Mucosa of gallbladder (tissue), 1 donor: ENCODE data around the gene TRPM2. TPM values are rescaled to one million over a fixed set of nuclear protein-coding genes. Genes with fewer than 3 reads are reported as not detected.
A peak's percentile ranks its signal among the peaks of the same experiment; 100 is the strongest.
"Not testable (repeated sequence)": the region's sequence is repeated elsewhere in the genome, so short reads cannot be mapped to it uniquely, and the experiment has no call there.

ENCODE experiments used
- DNase-seq: peaks from one replicate; pipeline ENCODE4 v3.0.0-alpha.2; 2020; ENCODE audit warnings: low spot score
- total RNA-seq: library from RNA; stranded (reverse); gene quantifications from one replicate; pipeline ENCODE4 v1.2.1, GENCODE V29; 2021
- donor health status: DM: no; HTN: no; CAD: no.

Gene TRPM2
- total RNA-seq, 1 donor from 2014 or later, result 13.8 TPM

DNA sequence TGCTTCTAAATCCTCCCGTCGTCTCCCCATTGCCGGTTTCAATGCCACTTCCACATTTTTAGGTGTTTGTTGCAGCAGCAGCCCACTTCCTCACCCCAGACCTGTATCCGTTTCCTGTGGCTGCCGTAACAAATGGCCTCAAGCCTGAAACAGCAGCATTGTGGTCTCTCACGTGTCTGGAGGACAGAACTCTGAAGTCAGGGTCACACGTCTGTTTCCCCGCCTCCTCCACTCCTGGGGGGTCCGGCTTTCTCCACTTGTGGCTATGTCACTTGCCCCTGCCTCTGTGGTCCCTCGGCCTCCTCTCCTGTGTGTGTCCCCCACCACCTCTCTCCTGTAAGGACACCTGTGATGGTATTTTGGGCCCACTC is 21.8 kb downstream of the TRPM2 start:
- peak; percentile 48 for DNase-seq

DNA sequence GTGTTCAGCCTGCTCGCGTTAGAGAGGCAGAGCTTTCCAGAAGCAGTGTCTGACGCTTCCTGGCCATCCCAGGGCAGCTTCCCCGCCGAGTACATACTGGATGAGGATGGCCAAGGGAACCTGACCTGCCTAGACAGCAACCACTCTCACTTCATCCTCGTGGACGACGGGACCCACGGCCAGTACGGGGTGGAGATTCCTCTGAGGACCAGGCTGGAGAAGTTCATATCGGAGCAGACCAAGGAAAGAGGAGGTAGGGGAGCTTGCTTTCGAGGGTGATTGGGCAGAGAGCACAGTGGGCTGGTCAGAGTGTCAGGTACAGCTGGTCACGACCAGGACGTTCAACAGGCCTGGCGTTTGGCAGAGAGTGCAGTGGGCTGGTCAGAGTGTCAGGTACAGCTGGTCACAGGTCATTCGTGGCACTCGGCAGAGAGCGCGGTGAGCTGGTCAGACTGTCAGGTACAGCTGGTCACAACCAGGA is 22.4 kb downstream of the TRPM2 start:
- no peak for DNase-seq

DNA sequence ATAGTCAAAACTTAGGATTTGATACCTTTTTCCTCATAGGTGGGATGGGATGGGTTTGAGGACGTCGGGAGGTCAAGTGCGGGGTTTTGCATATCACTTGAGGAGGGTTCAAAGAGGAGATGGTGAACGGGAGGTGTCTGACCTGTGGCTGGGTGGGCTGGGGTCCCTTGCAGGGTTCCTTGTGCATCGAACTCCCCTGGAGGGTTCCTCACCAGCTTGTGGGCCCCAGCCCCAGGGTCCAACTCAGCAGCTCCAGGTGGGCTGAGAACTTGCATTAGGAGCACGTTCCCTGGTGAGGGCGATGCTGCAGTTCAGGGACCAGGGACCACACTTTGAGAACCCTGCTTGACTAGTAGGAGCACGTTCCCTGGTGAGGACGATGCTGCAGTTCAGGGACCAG is 23.2 kb downstream of the TRPM2 start:
- DNase-seq, result no peak

DNA sequence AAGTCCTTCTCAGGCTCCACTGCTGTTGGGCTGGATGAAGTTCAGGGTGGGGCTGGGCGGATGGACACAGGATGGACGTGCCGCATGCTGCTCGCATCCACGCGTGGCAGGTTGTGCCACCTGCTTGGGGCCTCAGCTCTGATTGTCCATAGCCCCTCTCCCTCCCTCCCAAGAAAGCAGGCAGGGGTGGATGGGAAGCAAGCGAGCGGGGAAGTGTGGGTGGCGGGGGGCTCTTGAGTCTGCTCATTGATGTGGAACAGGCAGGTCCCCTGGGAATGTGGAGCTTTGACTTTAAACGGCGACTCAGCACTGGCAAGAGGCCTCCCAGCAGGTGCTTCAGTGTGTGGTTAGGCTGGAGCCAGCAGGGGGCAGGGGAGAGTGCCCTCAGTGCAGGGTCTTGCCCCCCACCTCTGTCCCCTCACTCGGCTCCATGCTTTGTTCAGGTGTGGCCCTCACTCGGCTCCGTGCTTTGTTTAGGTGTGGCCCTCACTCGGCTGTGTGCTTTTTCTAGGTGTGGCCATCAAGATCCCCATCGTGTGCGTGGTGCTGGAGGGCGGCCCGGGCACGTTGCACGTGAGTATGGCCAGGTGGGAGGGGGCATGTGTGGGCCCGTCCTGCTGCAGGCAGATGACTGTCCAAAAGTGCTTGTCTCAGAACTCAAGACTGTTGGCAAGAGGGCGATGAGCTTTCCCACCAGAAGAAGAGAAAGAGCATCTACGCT is 23.9 kb downstream of the TRPM2 start:
- no peak for DNase-seq

DNA sequence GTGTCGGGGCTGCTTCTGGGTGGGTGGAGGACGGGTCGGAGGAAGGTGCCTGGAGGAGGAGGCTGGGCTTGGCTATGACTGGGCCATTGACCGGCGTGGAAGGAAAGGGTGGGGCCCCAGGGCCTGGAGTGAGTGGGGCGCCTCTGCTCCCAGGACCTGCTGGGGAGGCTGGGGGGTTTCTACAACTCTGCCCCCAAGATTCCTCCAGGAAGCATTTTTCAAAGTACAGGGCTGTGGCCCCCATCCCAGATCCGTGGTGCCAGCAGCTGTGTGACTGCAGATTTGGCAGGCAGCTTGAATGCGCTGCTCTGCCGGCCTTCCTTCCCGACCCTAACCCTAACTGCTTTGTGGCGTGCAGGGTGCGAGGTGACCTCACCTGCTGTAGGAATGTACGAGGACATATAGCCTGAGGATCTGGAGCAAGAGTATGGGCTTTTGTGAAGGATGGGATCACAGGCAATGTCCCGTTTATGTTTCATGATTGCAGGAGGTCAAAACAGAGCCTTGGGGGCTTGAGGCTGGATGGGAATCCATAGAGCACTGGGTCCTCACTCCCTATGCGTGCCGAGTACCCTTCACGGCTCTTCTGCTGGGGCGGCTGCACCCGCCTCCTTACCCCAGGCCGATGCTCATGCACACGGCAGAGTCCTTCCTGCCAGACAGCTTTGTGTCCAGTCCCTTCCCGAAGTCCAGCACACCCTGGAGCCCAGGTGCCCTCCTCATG is 24.7 kb downstream of the TRPM2 start:
- DNase-seq, result no peak

DNA sequence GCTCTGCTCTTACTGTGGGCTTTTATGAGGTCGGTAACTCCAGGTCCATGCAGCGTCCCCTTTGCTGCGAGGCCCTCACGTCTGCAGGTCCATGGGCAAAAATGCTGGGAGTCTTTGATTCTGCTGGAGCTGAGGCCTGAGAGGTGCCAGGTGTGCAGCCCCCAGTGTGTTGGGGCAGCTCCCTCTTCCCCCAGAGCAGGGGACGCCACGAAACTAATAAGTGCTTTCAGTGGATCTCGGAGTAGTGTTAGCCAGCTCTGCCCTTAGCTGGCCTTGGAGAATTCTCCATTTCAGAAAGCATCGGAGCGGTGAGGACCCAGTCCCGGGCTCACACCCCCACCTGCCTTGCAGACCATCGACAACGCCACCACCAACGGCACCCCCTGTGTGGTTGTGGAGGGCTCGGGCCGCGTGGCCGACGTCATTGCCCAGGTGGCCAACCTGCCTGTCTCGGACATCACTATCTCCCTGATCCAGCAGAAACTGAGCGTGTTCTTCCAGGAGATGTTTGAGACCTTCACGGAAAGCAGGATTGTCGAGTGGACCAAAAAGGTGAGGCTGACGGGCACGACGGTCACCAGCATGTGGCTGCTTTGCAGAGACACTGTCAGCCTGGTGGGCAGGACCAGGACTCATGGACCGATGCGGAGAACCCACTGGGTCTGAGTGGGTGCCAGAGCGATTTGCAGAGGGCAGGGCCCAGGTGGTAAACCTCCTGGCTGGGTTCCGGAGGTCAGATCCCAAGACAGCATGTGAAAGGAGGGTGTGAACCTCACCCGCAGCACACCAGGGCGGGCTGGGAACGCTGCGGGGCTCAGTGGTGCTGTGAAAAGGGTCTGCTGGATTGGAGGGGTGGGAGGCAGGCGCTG is 25.5 kb downstream of the TRPM2 start:
- no peak for DNase-seq

DNA sequence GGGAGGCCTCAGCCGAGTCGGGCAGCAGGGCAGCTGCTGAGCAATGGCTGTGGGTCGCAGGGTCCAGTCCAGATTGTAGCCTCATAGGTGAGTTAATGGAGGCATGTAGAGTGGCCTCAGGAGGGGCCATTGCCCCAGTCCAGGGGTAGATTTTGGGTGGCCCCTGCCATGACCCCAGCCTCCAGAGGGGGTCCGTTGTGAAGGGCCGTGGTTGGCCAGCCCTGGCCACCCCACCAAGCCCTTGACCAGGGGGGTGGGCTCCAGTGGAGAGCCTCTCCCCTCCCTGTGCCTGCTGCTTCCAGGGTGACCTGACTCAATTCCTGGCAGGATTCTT is 26.1 kb downstream of the TRPM2 start:
- no peak for DNase-seq

DNA sequence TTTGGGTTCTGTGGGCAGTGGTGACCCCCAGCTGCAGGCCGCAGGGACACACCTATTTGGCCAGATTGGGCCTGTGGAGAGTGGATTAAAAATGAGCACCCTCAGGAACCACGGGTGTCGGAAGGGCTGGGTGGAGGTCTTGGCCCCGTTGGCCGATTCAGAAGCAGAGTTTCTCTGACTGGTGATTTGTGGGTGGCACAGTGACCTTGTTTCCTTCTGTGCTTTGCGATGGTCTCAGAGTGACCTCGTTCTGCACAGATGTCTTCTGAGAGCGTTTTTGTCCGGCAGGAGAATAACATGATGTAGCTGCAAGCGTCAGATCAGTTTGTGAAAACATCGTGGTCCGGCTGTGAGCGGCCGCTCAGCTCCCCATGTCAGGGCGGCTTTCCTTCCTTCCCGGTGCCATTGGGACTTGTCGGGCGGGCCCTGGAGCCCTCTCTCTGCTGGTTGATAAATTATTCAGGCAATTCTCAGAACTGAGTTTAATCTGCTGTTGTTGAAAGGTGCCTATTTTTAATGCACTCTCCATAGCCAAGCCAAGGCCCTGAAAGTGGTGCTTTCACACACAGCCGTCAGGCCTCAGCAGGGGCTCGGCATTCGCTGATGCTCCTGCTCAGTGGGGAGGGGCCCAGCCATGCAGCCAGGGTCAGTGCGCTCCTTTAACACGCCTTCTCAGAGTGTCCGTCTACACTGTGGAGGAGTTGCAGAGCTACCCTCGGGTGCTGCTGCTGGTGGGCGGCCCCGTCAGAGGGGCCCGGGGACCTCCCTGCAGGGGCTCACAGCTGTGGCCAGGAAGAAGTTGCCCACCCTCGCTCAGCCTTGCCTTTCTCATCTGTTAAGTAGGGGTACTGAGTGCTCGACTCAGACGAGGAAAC is 26.8 kb downstream of the TRPM2 start:
- no peak for DNase-seq

DNA sequence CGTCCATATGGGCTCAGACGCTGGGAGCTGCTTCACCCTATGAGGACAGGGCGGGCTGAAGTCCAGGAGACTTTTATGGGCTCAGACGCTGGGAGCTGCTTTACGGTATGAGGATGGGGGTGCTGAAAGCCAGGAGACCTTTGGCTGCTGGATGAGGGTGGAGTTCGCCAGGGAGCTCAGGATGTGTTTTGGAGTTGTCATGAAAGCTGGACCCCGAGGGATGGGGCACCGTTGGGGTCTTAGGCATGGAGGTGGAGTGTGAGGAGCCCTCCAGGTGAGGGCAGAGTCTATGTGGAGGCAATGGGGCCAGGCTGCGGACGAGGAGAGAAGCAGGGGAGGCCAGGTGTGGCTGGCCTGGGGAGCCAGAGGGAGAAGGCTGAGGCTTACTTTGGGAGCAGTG is 27.5 kb downstream of the TRPM2 start:
- no peak for DNase-seq

DNA sequence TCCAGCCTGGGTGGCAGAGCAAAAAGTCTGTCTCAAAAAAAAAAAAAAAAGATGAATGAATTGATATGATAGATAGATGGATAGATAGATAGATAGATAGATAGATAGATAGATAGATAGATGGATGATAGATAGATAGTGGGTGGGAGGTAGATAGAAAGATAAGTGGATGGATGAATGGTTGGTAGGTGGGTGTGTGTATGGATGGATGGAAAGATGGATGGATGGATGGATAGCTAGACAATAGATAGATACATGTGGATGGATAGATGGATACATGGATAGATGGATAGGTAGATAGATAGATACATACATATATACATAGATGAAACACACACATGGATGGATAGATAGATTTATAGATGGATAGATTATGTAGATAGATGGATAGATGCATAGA is 28.5 kb downstream of the TRPM2 start:
- DNase-seq, result no peak

DNA sequence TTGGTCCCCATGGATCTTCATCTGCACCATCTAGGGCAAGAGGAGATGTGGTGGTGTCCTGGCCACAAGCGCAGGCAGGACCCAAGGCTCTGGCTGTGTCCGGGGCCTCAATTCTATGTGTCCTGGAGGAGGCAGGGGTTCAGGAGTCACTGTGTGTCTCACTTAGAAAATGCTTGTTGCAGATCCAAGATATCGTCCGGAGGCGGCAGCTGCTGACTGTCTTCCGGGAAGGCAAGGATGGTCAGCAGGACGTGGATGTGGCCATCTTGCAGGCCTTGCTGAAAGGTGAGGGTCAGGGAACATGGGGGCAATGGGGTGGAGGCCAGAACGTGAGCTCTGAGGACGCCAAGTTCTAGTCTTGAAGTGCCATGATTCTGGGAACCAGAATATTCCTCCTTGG is 29.1 kb downstream of the TRPM2 start:
- DNase-seq, result no peak

DNA sequence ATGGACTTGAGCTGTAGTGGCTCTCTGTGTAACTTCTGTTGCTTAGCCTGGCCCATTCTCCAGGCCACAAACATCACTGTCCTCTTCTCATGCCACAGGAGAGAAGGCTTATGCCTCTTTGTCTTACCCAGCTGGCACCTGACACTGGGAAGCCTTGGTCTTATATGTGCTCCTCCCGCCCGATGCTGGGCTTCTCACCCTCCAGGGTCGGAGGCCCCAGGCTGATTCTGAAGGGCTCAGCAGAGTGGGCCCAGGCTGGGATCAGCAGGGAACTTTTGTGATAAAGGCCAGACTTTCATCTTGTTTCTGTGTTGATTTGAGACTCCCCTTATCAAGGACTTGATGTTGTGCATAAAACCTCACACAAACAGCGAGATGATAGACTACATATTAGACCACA is 29.8 kb downstream of the TRPM2 start:
- DNase-seq, result no peak

DNA sequence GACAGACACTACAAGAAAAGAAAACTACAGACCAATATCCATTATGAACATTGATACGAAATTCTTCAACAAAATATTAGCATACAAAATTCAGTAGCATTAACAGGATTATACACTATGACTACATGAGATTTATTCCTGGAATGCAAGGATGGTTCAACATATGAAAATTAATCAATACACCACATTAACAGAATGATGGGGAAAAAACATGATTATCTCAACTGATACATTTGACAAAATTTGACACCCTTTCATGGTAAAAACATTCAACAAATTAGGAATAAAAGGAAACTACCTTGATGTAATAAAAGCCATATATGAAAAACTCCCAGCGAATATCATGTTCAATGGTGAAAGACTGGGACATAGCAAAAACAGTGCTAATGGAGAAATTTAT is 31.5 kb downstream of the TRPM2 start:
- no peak for DNase-seq

DNA sequence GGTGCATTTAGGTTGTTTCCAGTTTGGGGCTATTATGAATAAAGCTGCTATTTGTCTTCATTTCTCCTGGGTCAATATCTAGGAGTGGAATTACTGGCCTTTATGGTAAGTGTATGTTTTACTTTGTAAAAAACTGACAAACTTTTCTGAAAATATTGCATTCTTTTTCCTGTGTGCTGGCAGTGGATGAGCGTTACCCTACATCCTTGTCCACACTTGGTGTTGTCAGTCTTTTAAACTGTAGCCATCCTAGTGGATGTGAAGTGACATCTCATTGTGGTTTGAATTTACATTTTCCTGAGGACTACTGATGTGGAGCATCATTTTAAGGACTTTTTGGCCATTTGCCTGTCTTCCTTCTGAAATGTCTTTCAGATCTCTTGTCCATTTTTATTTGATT is 35.9 kb downstream of the TRPM2 start:
- DNase-seq, result no peak

DNA sequence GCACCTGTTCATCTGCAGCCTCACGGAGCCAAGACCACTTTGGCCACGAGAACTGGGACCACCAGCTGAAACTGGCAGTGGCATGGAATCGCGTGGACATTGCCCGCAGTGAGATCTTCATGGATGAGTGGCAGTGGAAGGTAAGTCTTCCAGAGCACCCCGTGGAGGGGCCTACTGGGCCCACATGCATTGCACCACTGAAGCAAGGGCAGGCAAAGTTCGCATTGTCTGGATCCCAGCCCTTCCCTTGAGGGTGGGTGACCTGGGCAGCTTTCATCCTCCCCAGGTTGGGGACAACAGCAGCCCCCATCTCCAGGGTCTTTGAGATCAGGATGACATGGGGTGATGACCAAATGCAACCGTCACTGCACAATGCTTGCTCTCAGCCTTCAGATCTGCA is 37.5 kb downstream of the TRPM2 start:
- DNase-seq, result no peak

DNA sequence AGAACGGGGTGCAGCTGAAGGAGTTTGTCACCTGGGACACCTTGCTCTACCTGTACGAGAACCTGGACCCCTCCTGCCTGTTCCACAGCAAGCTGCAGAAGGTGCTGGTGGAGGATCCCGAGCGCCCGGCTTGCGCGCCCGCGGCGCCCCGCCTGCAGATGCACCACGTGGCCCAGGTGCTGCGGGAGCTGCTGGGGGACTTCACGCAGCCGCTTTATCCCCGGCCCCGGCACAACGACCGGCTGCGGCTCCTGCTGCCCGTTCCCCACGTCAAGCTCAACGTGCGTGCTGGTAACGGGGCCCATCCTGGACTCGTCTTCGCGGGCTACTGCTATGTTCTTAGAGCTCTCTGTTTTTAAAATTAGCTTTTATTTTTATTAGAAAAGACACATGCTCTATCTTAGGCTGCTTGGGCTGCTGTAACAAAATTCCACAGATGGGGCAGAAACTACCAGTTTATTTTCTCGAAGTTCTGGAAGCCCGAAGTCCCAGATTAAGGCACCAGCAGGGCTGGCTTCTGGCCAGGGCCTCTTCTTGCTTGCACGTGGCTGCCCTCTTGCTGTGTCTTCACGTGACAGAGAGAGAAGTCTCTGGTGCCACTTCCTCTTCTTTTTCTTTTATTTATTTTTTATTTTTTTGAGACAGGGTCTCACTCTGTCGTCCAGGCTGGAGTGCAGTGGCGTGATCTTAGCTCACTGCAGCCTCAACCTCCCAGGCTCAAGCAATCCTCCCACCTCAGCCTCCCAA is 38.1 kb downstream of the TRPM2 start:
- DNase-seq, result peak; percentile 62

DNA sequence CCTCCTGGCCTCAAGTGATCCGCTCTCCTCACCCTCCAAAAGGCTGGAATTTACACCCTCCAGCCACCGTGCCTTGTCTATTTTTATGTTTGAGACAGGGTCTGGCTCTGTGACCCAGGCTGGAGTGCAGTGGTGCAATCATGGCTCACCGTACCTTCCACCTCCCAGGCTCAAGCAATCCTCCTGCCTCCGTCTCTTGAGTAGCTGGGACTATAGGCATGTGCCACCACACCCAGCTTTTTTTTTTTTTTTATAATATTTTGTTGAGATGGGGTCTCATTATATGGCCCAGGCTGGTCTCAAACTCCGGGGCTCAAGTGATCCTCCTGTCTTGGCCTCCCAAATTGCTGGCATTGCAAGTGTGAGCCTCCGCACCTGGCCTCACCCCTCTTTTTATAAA is 38.8 kb downstream of the TRPM2 start:
- no peak for DNase-seq

DNA sequence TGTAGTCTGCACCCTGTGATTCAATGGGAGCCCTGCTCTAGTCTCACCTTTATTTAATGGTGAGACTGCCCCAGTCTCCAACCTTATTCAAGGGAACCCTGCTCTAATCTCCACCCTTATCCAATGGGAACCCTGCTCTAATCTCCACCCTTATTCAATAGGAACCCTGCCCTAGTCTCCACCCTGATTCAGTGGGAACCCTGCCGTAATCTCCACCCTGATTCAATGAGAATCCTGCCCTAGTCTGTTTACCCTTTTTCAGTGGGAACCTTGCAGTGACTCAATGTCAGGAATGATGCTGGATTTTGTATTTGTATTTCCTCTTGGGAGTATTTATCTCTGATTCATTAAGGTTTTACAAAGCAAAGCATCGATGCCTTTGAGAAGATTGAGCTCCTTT is 39.5 kb downstream of the TRPM2 start:
- no peak for DNase-seq

DNA sequence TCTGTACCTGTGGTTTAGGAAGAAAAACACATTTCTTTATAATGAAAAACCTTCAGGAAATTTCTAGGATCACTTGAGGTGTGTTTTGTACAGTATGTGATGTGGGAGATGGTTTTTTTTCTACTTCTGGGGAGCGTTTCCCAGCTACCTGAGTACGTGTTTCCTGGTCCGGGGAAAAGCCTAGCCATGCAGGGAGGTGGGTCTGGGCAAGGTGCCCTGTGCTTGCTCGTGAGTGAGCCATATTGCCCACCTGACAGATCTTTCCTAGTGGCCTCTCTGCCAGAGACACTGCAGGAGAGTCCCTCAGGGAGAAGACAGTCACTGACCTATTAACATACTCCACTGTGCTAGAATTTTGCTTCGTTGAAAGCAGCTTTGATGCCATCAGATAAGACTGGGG is 41.3 kb downstream of the TRPM2 start:
- no peak for DNase-seq

DNA sequence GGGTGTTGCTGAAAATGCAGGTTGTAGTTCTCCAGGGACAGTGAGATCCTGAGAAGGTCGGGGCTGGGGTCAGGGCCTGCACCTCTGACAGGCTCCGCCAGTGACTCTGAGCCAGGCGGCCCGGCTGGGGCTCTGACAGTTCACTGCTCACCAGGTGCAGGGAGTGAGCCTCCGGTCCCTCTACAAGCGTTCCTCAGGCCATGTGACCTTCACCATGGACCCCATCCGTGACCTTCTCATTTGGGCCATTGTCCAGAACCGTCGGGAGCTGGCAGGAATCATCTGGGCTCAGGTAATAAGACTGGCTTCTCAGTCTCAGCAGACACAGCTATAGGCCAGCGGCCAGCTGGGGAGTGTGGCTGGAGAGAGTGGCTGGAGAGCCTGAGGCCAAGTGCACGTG is 41.8 kb downstream of the TRPM2 start:
- peak; percentile 1 for DNase-seq

DNA sequence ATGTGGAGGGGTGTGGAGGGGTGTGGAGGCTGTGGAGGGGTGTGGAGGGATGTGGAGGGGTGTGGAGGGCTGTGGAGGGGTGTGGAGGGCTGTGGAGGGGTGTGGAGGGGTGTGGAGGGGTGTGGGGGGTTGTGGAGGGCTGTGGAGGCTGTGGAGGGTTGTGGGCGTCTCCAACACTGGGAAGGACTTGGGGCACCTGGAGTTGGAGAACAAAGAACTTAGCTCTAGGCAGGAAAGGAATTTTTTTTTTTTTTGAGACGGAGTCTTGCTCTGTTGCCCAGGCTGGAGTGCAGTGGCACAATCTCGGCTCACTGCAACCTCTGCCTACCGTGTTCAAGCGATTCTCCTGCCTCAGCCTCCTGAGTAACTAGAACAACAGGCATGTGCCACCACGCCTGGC is 43.4 kb downstream of the TRPM2 start:
- not testable (repeated sequence) for DNase-seq
